ENCODE data around the gene FIGN.

Gene FIGN

DNA sequence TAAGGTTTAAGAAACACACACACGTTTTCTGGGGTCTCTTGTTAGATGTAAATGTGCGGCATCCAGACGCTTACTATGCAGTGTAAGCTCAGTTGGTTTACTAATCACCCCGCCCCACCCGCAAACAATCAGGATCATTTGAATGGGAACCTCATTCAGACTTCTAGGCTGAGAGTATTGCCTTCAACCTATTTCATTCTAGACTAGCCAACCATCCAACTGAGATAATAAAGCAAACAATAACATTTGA, 1.3 kb upstream of the FIGN start:
- no peak for DNase-seq (ENCODE audit: low read depth in 2 of 2)

DNA sequence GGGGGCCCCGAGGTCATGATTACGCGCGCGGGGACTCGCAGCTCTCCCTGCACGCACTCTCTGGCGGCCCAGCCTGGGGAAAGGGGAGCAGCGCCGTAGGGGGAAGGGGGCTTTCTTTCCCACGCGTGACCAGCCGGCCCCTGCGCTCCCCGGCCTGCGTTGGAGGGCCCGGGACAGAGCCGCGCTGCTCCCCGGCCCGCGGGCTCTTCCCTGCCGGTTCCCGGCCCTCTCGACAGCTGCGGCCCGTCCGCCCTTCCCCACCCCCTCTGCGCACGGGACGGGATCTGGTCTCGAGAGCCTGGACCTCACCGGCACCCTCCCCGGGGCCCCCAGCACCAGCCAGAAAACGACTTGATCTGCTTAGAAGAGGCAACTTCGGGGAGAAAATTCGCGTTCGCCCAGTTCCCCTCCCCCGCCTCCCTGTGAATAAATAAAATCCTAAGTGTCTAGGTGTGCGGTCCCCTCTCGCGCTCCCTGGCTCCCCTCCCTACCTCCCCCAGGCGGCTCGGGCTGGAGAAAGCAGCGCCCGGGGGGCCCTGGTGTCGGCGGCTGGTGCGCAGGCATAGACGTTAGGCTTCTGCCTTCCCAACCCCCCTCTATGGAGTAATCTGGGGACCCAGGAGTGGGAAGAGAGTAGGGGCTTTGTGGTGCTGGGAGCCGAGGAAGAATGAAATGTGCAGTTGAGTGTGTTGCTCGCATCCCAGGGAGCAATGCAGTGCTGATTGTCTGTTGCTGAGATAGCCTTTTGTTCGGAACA, 803 bp upstream of the FIGN start:
- DNase-seq (ENCODE audit: low read depth in 2 of 2): no peak

DNA sequence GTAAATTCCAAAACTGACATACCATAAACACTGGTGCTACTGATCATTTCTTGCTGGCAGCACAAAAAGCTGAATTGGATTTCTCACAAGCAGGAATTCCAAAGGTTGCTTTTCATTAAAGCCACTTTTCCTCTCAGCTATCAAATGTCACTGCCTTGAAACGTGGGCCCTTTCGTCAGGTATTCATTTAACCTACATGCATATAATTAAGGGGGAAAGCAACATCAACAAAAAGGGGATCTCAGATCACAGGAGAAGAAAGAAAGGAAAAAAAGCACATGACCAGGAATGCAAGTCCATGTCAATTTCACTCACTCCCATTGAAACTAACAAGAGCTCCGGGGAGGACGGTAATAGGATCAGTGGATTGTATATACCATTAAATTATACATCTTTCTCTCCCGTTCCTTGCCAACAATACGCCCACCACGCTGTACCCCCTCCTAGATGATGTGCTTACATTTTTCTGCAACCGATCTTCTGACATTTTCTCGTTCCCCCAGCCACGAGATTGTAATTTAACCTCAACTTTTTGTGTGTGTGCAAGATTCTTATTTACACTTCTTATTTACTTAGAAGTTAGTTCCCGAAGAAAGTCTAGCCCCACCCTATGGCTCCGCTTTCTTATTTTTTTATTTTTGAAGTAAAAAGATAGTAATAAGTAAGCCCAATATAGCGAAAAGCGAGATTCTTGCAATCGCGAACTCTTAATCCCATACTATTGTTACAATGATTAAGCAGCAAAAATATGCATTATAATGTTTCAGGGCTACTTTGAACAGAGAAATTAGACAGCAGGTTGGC, 725 bp downstream of the FIGN start:
- no peak for DNase-seq (ENCODE audit: low read depth in 2 of 2)

DNA sequence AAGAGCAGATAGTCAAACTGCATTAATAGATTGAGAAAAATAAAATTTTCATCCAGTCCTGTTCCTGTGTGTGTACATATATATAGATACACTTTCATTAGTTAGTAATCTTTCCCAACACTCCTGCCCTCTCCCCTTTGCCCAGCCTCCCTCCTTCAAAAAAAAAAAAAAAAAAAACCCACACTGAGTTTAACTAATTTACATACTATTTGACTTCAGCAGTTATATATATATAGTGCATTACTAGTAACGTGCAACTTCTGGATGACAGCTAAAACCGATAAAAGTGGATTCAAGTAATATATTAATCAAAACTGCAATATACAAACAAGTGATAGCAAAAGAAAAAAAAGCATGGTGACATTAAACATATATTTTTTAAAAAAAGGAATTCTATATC, 1.4 kb downstream of the FIGN start:
- DNase-seq (ENCODE audit: low read depth in 2 of 2): no peak

DNA sequence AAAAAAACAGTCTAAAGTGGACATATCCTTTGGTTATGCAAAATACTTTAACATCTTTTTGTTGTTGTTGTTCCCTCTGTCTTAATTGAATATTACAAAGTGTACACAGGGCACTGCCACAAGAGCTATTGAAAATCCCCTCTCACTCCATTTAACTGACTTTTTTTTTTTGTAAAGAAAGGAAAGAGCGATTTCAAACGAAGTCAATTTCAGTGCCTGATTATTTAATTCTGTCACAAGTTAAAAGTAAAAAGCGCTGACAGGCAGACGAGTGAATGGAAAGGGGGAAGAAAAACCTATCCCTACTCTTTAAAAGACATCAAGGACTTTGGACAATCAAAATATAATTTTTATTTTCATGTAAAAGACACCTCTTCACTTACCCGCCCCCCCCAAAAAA, 1.9 kb downstream of the FIGN start:
- no peak for DNase-seq (ENCODE audit: low read depth in 2 of 2)

DNA sequence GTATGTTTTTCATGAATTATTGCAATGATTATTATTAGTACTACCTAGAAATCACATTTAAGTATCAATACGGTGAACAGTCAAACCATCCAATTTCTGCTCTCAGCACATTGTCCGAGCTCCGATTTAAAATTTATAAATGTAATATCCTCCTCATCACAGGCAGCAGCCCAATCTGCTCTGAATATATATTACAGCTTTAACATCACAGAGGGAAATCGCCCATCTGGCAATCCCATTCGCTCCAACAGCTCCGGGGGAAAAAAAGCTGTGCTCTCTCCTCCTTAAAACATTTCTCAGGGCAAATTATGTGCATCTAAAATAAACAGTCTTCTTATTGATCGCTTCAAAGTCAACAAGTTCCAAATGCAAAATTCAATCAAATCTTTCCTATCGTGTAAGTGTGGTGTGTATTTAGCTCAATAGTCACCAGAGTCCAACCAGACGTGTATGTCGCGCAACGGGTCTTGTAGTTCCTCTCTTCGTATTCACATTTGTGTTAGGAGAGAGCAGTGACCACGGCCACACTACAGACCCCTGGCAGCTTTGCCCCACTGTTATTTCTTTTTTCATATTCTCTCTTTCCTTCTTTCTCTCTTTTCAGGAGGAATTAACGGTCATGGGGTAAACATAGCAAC, 2.4 kb downstream of the FIGN start:
- no peak for DNase-seq (ENCODE audit: low read depth in 2 of 2)

DNA sequence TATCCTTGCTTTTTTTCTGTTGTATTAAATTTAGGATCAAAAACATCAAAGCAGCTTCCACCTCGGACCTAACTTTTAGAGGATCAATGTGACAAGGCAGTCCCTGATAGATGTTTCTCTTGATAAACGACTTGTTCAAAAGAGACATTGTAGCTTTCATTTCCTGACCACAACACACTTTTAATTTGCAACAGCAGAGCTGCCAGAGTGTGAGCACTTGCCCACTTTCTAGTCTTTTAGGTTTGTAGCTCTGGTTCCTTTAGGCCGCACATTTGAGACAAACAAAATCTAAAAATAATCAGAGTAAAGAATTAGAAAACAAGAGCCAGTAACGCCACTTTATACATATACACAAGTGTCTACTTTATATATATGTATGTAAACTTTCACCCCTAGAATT, 3.1 kb downstream of the FIGN start:
- no peak for DNase-seq (ENCODE audit: low read depth in 2 of 2)

DNA sequence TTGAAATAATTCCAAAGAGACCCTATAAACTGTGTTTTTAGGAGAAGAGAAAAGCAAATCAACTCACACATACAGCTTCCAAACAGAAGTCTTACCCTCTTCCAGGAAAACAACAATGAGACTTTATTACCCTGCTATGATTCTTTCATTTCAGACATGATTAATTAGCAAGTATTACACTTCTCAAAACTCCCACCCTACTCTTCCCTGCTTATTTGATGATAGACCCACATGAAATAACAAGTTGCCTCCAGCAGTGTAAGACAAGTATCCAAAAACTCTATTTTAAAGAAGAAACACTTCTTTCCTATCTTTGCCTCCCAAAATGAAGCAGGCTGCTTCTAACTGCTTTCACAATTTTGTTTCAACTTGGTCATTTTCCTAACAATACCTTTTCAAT, 4.1 kb downstream of the FIGN start:
- DNase-seq (ENCODE audit: low read depth in 2 of 2): no peak

DNA sequence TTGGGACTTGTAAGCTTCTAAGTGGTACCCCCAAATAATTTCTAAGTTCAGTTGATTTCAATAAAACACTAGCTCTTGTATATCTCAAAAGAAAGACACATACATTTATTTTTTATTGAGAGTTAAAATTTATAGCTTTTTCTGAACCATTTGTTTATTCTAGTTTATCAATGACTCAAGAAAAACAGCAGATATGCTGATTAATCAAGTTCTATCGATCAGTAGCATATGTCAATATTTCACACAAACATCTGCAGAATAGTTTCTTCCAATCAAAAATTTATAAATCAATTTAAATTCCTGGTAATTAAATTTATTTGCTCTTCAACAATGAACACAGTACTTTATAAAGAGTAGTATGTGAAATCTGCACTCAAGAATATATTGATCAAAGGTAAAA, 5.3 kb downstream of the FIGN start:
- no peak for DNase-seq (ENCODE audit: low read depth in 2 of 2)

DNA sequence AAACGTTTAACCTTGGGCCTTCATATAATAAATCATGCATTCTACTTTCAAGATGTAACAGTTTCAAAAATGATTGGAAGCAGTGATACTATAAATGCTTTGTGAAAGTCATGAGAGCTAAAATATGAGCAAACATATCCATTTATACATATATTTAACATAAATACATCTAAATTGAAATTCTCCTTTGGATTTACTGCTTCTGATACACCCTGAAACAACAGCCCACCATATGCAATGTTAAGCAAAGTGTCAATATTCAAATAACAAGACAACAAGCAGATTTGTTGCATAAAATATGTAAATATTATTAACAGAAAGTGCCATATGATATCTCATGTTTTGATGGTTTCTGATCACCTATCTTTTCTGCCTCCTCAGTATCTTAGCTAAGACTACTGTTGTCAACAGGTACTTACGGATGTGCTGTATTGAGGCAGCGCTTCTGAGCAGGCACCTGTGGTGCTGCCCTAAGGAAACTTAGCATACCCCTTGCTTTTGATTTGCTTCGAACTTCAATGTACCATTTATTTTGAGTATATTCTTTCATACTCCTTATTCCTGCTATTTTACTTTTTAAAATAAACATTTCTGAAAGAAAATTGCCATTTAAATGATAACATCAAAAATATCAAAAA, 6.1 kb downstream of the FIGN start:
- no peak for DNase-seq (ENCODE audit: low read depth in 2 of 2)

DNA sequence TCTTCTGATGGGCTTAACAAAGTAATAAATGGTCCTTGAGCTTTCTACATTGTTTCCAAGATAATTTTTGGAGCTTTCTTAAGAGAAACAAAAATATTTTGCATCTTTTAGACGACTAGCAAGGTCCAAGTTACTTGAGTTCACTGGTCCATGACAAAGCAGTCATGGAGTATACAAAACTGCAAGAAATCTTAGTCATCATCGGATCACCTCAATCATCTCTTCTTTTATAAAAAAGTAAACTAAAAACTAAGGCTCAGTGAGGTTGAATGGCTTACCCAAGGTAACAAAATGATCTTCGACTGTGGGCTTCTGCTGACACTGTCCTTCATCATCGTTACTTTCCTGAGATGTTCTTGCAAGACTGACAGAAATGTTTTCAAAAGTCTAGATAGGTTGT, 11.9 kb downstream of the FIGN start:
- no peak for DNase-seq (ENCODE audit: low read depth in 2 of 2)

DNA sequence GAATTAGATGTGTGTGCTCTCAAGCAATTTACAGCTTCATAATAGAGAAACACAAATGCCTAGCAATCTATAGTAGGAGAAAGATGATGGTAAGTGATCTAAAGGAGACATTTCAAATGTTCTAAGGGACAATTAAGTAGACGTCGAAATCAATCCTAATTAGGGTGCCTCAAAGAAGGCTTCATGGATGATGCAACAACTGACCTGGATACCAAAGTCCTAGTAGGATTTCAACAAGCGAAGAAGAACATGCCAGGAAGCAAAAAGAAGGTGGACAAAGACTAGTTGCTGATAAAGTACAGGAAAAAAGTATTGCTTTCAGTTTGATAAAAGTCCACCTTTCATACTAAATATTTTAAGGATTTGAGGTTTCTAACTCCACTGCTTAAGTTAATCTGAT, 12.5 kb downstream of the FIGN start:
- no peak for DNase-seq (ENCODE audit: low read depth in 2 of 2)

DNA sequence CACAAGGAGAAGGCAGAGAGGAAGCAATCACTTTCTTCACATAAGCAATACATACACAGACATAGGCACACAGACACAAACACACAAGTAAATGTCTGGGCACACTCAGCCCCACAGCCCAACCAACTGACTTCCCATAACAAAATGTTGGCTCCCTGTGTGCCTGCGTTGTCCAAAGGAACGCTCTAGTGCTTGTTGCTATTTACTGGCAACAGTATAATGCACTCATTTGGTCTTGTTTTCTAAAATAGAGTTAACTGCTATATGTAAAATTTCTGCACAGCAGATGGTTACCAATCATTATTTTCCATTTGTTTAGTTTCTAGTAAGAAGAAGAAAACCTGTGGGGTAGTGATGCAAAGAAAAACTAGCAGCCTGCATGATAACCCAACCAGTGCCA, 16.5 kb downstream of the FIGN start:
- DNase-seq (ENCODE audit: low read depth in 2 of 2): no peak

DNA sequence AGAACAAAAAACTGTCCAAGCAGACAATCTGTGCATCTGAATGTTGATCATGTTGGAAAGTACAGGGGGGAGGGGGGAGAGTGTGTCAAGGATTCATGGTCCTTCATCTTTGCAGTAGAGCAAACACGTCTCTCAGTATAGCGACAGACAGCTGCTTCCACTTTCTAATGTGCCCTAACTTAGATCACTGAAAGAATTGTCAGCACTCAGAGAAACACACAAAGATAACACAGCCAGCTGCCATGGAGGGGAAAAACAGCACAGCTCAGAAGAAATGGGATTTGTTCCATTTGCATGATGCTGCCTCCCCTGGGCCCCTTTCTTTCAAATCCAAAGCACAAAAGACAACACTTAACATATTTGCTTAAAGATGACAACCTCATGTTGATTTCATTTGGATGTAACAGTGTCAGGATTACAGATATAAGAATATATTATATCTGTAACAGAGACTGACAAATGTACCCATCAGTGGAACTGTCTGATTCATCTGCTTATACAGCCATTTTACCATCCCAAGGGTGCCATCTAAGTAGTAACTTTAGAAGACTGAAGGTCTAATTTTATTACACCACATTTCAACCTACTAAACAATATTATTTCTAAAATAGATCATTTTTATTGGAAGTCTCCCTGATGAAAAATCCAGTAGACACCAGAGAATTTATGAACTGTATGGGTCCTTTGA, 17.7 kb downstream of the FIGN start:
- no peak for DNase-seq (ENCODE audit: low read depth in 2 of 2)

DNA sequence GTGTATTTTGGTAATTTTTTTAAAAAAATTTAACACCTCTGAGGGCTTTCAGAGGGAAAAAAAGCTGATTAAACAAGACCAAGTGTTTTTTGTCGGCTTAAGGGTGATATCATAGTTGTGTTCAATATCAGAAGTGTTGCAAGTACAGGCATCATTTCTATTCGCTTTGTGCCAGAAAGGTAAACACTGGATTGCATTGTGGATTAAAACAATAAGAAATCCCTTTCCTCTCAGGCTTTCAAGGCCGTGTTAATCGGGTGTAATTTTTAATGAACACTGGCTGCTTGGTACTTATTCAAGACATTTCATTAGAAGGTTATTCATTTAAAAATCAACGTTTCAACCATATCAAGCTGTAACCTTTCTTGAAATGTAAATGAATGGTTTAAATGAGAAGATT, 18.3 kb downstream of the FIGN start:
- no peak for DNase-seq (ENCODE audit: low read depth in 2 of 2)

DNA sequence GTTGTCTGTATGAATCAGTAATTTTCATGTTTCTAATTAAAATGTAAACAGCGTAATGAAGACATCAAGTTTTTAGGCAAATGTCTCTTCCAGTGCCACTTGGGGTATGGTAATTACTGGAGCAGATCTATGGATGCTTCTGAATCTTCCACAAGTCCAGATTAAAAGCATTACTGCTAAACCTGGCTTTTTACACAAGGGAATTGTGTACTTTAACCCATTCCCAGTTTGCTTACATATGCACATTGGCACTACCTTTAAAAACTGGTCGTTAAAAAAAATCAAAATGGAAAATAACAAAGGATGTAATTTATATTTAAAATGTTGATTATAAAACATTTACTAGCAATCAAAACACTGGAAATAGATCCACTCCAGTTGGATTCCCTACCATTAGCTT, 19.7 kb downstream of the FIGN start:
- DNase-seq (ENCODE audit: low read depth in 2 of 2): no peak

DNA sequence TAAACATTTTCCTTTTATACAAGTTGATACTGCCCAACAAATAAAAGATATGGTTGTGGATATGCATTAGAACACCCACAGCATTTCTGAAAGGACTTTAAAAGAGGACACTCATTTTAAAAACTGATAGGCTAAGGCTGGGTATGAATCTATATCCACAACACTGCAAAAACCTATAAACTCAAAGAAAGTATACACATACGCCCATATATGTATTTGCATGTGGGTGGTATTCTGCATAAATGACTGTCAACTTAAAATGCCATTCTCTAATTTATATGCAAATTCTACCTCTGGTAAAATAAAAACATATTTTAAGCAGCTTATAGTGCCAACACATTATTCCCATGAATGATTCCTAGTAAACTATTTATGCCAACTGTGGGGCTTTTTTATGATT, 20.1 kb downstream of the FIGN start:
- DNase-seq (ENCODE audit: low read depth in 2 of 2): no peak

DNA sequence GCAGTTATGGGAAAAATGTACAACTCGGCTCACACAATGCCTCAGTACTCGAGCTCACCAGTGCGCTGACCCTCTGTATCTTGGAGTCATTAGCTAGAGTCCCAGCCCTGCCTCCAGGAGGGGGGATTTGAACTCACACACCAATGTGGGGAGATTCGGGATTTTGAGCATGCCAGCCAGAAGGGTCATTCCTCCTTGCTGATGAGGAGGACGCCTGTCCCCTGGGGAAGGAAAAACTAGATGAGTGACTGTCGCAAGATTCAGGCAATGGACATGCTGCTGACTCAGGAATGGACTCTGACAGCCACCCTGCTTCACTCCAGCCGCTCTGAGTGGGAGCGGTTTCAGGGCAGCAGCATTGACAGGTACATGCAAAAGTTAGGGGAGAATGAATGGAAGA, 20.6 kb downstream of the FIGN start:
- no peak for DNase-seq (ENCODE audit: low read depth in 2 of 2)

DNA sequence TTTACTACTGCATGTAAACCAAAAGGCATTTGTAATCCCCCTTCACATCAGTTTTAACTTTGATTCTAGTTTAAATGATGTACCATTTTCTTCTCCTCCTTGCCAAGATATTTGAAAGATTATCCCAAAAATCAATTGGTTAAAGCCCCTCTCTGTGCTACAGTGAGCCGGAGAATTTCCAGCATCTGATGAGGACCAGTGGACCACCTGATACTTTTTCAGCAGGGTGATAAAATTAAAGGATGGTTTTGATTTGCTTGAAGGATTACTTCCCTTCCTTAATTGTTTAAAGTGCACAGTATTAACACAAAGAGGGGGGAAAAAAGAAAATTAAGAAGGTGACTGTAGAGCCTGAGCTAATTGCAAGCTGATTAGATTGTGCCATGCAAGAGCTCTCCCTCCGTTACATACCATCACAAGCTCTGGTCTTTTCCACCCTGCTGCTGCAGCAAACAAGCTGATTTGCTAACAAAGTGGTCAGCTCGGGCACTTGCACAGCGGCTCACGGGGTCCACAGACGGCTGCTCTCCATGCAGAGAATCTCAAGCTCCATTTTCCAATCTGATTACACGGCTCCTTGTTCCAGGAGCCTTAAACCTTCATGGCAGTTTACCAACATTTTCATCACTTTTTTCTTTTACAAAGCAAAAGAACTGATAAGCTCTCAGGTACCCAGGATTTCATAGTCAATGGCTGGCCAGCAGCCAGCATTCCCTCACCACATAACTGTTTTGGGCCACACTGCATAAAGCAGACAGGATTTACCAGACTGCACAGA, 22.1 kb downstream of the FIGN start:
- DNase-seq (ENCODE audit: low read depth in 2 of 2): no peak

DNA sequence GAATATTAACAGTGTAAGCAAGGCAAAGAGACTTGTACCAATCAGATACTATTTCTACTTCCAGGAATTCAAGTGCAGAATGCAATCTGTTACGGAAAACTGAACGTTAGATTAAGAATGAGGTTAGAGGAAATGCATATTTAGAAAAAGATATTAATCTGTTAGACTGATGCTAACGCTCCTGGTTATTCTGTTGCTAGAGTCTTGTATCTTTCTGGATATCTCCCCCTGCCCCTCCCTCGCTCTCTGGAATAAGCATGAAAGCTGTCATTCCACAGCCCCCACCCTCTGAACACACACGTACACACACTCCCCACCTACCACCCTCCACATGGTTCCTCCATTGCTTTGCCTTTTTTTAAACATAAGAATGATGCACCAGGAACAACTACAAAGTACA, 24.1 kb downstream of the FIGN start:
- no peak for DNase-seq (ENCODE audit: low read depth in 2 of 2)

DNA sequence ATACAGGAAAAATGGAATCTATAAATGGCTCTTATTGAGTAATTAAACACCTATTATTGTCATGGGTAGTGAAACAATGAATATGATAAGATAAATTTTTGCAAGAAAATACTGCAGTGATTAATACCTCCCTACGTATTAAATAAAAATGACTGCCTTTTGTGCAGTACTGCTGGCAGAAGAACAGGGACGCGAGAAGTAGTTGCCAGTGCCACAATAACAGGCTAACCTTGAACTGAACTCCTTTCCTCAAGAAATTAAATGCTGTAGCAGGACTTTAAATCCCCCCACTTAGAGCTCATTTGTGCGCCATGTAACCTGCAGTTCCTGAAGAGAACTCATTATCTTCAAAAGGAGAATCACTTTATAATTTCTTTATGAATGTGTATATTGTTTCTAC, 24.6 kb downstream of the FIGN start:
- no peak for DNase-seq (ENCODE audit: low read depth in 2 of 2)

DNA sequence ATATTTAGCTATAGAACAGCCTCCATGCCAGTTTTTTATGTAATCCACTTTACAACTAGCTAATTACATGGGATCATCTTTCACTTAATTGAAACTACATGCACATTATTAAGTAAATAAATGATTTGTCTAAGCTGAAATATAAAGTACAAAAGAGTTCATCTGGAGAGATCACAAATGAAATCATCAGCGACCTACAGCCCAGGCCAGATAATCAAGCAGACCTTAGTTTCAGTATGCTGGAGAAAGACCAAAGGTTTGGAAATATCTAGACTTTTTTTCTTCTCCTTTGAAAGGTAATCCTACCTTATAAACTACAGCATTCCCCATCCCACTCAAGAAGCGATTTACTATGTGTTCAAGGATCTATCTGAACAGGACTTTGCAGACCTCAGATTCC, 26.5 kb downstream of the FIGN start:
- DNase-seq (ENCODE audit: low read depth in 2 of 2): no peak

All from stimulated activated CD4-positive, alpha-beta T cell treated with anti-CD3 and anti-CD28 coated beads, Interleukin-1b, Interleukin-23, amount 100 ng/mL, for 1 hour (primary cell).